ENCODE data around the gene NCKAP5.

NCKAP5 gene

DNA sequence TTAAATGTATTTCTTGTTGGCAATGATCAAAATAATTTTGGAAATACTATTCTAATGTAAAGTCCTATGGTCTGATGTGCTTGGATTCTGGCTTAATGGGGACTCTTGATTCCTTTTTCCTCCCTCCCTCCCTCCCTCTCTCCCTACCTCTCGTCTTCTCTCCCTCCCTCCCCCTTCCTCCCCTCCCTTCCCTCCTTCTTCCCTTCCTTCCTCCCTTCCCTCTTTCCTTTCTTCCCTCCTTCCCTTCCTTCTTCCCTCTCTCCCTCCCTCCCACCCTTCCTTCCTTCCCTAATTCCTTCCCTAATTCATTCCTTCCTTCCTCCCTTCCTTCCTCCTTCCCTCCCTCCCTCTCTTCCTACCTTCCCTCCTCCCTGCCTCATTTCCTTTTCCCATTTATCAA is 19.9 kb upstream of the NCKAP5 start:
- no peaks in the 10 kb centered on the region for H3K36me3 ChIP-seq (replicated peaks)
- no peaks in the 10 kb centered on the region for H3K27me3 ChIP-seq (replicated peaks)
- no peak for DNase-seq
- no peak overlapping the region for H3K4me3 ChIP-seq (ENCODE audit: low read depth, low read length)
- in situ Hi-C loops (cut with HindIII; ENCODE audit: low pct_ligation_motif_present, low sequenced_read_pairs): no loop called here
- H3K27ac ChIP-seq: no peak overlapping the region
- TF ChIP-seq, protein P1, sequence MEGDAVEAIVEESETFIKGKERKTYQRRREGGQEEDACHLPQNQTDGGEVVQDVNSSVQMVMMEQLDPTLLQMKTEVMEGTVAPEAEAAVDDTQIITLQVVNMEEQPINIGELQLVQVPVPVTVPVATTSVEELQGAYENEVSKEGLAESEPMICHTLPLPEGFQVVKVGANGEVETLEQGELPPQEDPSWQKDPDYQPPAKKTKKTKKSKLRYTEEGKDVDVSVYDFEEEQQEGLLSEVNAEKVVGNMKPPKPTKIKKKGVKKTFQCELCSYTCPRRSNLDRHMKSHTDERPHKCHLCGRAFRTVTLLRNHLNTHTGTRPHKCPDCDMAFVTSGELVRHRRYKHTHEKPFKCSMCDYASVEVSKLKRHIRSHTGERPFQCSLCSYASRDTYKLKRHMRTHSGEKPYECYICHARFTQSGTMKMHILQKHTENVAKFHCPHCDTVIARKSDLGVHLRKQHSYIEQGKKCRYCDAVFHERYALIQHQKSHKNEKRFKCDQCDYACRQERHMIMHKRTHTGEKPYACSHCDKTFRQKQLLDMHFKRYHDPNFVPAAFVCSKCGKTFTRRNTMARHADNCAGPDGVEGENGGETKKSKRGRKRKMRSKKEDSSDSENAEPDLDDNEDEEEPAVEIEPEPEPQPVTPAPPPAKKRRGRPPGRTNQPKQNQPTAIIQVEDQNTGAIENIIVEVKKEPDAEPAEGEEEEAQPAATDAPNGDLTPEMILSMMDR (IDR thresholded peaks at IDR 0.05; ENCODE audit: low read depth, low read length, missing control alignments): no peak

DNA sequence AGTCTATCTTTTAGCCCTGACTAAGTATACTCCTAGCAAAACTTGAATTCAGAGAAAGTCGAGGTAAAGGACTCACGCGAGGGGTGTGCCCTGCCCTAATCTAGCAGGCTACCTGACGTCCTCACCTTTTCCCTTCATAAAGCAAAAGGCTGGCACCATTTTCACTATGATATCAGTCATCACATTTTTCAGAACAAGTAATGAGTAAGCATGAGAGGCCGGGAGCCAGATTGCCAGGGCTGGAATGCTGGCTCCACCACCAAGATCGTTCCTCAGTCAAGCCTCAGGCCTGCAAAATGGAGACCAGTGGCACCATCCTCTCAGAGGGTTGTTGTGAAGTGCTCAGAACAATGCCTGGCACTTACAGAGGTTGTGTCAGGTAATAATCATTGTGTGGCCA is 18.7 kb upstream of the NCKAP5 start:
- Histone ChIP-seq H3K27me3 (replicated peaks) (no peaks in the 10 kb centered on the region), H3K4me3 (ENCODE audit: low read depth, low read length) (no peak overlapping the region), H3K27ac (no peak overlapping the region), H3K36me3 (replicated peaks) (no peaks in the 10 kb centered on the region)
- in situ Hi-C loops (cut with HindIII; ENCODE audit: low pct_ligation_motif_present, low sequenced_read_pairs): no loop called here
- DNase-seq: no peak
- TF ChIP-seq, protein P1 (IDR thresholded peaks at IDR 0.05; ENCODE audit: low read depth, low read length, missing control alignments): no peak

DNA sequence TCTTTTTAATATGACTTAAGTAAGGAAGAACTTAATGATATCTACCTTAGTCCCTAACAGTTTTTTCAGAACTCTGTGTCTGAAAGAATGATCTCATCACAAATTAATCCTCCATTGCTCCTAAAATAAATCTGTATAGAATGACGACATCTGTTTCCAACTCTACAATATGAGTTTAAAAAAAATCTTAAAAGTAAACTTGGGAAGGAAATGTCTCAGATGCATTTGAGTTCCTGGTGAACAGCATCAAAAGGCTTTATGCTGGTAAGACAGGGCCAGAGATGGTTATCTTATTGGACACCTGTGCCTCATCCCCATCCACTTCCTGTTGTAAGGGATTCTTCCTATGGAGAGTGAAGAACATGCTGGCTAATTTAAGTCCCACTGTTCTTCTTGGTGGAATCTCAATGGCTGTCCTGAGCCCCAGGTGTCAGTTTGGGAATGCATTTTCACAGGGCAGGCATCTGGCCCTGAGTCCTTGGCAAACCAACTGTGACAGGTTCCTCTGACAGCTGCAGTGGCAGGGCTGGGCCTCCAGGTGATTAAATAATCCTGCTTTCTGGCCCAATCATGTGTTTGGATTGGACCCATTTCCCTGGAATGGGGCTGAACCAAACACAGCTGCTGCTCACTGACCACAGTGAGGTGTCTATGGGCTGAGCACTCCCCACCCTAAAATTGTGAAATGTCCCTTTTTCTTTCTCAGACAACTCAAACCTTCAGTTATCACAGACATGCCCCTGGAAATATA is 12.9 kb upstream of the NCKAP5 start:
- H3K4me3 ChIP-seq (ENCODE audit: low read depth, low read length): no peak overlapping the region
- in situ Hi-C loops (cut with HindIII; ENCODE audit: low pct_ligation_motif_present, low sequenced_read_pairs): no loop called here
- DNase-seq: no peak
- no peaks in the 10 kb centered on the region for H3K36me3 ChIP-seq (replicated peaks)
- no peaks in the 10 kb centered on the region for H3K27me3 ChIP-seq (replicated peaks)
- H3K27ac ChIP-seq: no peak overlapping the region
- TF ChIP-seq, protein P1 (IDR thresholded peaks at IDR 0.05; ENCODE audit: low read depth, low read length, missing control alignments): no peak

DNA sequence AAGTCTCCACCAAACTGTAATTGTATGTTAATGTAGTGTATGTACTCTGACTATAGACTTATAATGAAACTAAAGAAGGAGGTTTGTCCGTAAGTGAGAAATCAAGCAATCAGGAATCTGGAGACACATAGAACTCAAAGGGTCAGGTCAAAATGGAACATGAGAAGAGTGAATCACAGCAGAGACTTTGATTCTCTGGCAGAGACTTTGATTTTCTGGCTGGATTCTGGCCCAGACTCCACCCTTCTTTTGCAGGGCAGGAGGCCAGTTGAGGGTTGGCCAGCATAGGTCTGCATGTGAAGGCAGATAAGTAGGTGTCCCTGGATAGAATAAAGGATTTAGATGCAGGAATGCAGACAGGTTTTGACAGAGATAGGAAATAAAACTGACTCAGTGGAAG is 11.0 kb upstream of the NCKAP5 start:
- peak; percentile 71 for DNase-seq
- Histone ChIP-seq H3K36me3 (replicated peaks) (no peaks in the 10 kb centered on the region), H3K27me3 (replicated peaks) (no peaks in the 10 kb centered on the region), H3K27ac (peak overlapping the region; percentile 23), H3K4me3 (ENCODE audit: low read depth, low read length) (no peak overlapping the region)
- TF ChIP-seq, protein P1 (IDR thresholded peaks at IDR 0.05; ENCODE audit: low read depth, low read length, missing control alignments): no peak
- in situ Hi-C loops (cut with HindIII; ENCODE audit: low pct_ligation_motif_present, low sequenced_read_pairs): no loop called here

DNA sequence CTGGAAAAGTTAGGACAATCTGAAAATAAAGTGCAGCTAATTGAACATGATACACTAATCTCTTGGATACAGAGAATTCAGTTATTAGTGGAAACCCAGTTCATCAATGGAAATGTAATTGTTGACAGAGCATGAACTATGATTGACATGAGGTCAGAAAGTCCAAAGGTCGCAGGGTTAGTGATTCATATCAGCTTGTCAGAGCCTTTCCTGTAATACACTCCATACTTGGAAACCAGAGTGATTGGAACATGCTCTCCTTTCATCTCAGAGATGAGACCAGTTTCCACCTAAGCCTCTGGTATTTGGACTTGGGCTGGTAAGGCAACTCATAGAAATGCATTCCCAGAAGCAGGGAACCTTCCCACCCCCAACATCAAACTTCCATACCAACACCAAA is 8.5 kb upstream of the NCKAP5 start:
- H3K4me3 ChIP-seq (ENCODE audit: low read depth, low read length): no peak overlapping the region
- in situ Hi-C loops (cut with HindIII; ENCODE audit: low pct_ligation_motif_present, low sequenced_read_pairs): no loop called here
- TF ChIP-seq, protein P1 (IDR thresholded peaks at IDR 0.05; ENCODE audit: low read depth, low read length, missing control alignments): no peak

DNA sequence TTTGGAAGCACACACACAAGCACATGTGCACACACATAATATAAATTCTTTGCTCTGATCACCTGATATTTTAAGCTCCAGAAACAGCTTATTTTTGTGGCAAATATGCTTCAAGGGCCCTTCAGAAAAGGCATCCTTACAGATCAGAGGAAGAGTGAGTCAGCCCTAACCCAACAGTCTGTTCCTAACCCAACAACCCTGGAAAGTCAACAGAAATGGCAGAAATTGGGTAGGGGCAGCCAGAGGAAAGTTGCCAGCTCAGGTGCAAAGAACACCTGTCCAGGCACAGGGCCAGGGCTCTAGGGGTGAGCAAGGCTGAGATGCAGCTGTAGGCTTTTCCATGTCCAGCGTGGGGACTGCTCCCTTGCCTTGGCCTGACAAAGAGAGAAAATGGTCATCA is 6.4 kb upstream of the NCKAP5 start:
- no peak overlapping the region for H3K27ac ChIP-seq
- no peaks in the 10 kb centered on the region for H3K36me3 ChIP-seq (replicated peaks)
- no peaks in the 10 kb centered on the region for H3K27me3 ChIP-seq (replicated peaks)
- in situ Hi-C loops (cut with HindIII; ENCODE audit: low pct_ligation_motif_present, low sequenced_read_pairs): no loop called here
- no peak for DNase-seq
- H3K4me3 ChIP-seq (ENCODE audit: low read depth, low read length): no peak overlapping the region
- TF ChIP-seq, protein P1 (IDR thresholded peaks at IDR 0.05; ENCODE audit: low read depth, low read length, missing control alignments): no peak

More for the DNA sequence above, 8.5 kb upstream of the NCKAP5 start:
- no peaks in the 10 kb centered on the region for H3K27me3 ChIP-seq (replicated peaks)
- no peaks in the 10 kb centered on the region for H3K36me3 ChIP-seq (replicated peaks)
- no peak overlapping the region for H3K27ac ChIP-seq
- no peak for DNase-seq

All from brain microvascular endothelial cell (primary cell).